HFFc6 (cell line): Measurements from ENCODE around the gene ZRSR2. TPM values are rescaled to one million over a fixed set of nuclear protein-coding genes. Genes with fewer than 3 reads are reported as not detected.
A peak's percentile ranks its signal among the peaks of the same experiment; 100 is the strongest.

ENCODE experiments used
- DNase-seq: peaks from one replicate; pipeline ENCODE4 v3.0.0-alpha.2; 2018
- H3K27ac Mint-ChIP-seq: 2 replicates; pipeline ENCODE4 v1.8.0; 2020; ENCODE audit warnings: mild to moderate bottlenecking, mixed read lengths
- H3K27me3 Mint-ChIP-seq: 2 replicates; pipeline ENCODE4 v1.8.0; 2021; ENCODE audit warnings: mild to moderate bottlenecking, moderate library complexity, mixed read lengths; ENCODE audit not compliant: insufficient read depth
- H3K36me3 Mint-ChIP-seq: 2 replicates; pipeline ENCODE4 v1.8.0; 2021; ENCODE audit warnings: low read depth, mixed read lengths
- H3K4me1 Mint-ChIP-seq: 2 replicates; pipeline ENCODE4 v1.8.0; 2020; ENCODE audit warnings: low read depth, mixed read lengths
- H3K4me3 Mint-ChIP-seq: 2 replicates; pipeline ENCODE4 v1.8.0; 2020; ENCODE audit warnings: mild to moderate bottlenecking, moderate library complexity, mixed read lengths
- H3K9me3 Mint-ChIP-seq: 2 replicates; pipeline ENCODE4 v1.8.0; 2020; ENCODE audit warnings: mild to moderate bottlenecking, mixed read lengths
- CTCF ChIP-seq: fragments of 200-600 bp; sonication (generic); IDR thresholded peaks from 2 replicates; pipeline ENCODE4 v1.5.0; 2021; ENCODE audit warnings: antibody characterized with exemption, mild to moderate bottlenecking
- total RNA-seq, 6 experiments: library from RNA; stranded (reverse); fragmentation: NEBNext Ultra II Directional; extraction: Animal tissue kit (Norgen Biotek cat#: 25700); gene quantifications; 2 replicates in 1 of 6; 3 replicates in 5 of 6; pipeline ENCODE4 v1.2.3, GENCODE V29; 2021

ZRSR2 gene
- total RNA-seq, 6 experiments from 2014 or later: 5.1 to 7.0 (median 5.6) TPM

- no peak for TF ChIP-seq CTCF
- H3K36me3 Mint-ChIP-seq: peaks cover 20% of the 10 kb centered on the region; the same call in 1 of the 2 replicates
- H3K4me1 Mint-ChIP-seq: peaks cover 8% of the 10 kb centered on the region; the same call in 1 of the 2 replicates
Observed at GRCh38 chrX:15816438-15816809, 26.1 kb downstream of the ZRSR2 start.

GRCh38 chrX:15816886-15817285 lies 26.6 kb downstream of the ZRSR2 start:
- Mint-ChIP-seq H3K27ac (no peak overlapping the region; the same call in 1 of the 2 replicates), H3K27me3 (no peaks in the 10 kb centered on the region), H3K4me3 (no peak overlapping the region), H3K36me3 (peaks cover 22% of the 10 kb centered on the region; the same call in 1 of the 2 replicates), H3K9me3 (no peaks in the 10 kb centered on the region), H3K4me1 (peaks cover 8% of the 10 kb centered on the region; the same call in 1 of the 2 replicates)
- no peak for DNase-seq
- no peak for TF ChIP-seq CTCF

More at GRCh38 chrX:15816438-15816809, 26.1 kb downstream of the ZRSR2 start:
- H3K4me3 Mint-ChIP-seq: no peak overlapping the region
- H3K27me3 Mint-ChIP-seq: no peaks in the 10 kb centered on the region
- H3K27ac Mint-ChIP-seq: no peak overlapping the region; the same call in 1 of the 2 replicates
- H3K9me3 Mint-ChIP-seq: no peaks in the 10 kb centered on the region
- no peak for DNase-seq

- no peak for DNase-seq
- Mint-ChIP-seq H3K4me3 (no peak overlapping the region), H3K27me3 (0 out of 2 replicates have a peak, but pooled peaks cover 2% of the 10 kb centered on the region), H3K36me3 (peaks cover 15% of the 10 kb centered on the region; the same call in 1 of the 2 replicates), H3K4me1 (peaks cover 8% of the 10 kb centered on the region; the same call in 1 of the 2 replicates), H3K9me3 (no peaks in the 10 kb centered on the region), H3K27ac (peak overlapping the region; percentile 7; the same call in 1 of the 2 replicates)
- no peak for TF ChIP-seq CTCF
Observed at GRCh38 chrX:15820106-15821073, 30.1 kb downstream of the ZRSR2 start.

- Mint-ChIP-seq H3K9me3 (no peaks in the 10 kb centered on the region), H3K27me3 (0 out of 2 replicates have a peak, but pooled peaks cover 2% of the 10 kb centered on the region), H3K36me3 (peaks cover 15% of the 10 kb centered on the region; the same call in 1 of the 2 replicates), H3K4me3 (no peak overlapping the region), H3K4me1 (no peaks in the 10 kb centered on the region), H3K27ac (no peak overlapping the region)
- no peak for DNase-seq
- no peak for TF ChIP-seq CTCF
Observed at GRCh38 chrX:15822922-15823321, 32.6 kb downstream of the ZRSR2 start.

- Mint-ChIP-seq H3K4me1 (no peaks in the 10 kb centered on the region), H3K36me3 (peaks cover 6% of the 10 kb centered on the region; the same call in 1 of the 2 replicates)
Observed at GRCh38 chrX:15825936-15826335, 35.7 kb downstream of the ZRSR2 start.

More at GRCh38 chrX:15825936-15826335, 35.7 kb downstream of the ZRSR2 start:
- Mint-ChIP-seq H3K27ac (no peak overlapping the region), H3K9me3 (no peaks in the 10 kb centered on the region), H3K27me3 (0 out of 2 replicates have a peak, but pooled peaks cover 2% of the 10 kb centered on the region), H3K4me3 (no peak overlapping the region)
- TF ChIP-seq CTCF: no peak
- no peak for DNase-seq
